ENCODE data around the gene NHP2.

DNA sequence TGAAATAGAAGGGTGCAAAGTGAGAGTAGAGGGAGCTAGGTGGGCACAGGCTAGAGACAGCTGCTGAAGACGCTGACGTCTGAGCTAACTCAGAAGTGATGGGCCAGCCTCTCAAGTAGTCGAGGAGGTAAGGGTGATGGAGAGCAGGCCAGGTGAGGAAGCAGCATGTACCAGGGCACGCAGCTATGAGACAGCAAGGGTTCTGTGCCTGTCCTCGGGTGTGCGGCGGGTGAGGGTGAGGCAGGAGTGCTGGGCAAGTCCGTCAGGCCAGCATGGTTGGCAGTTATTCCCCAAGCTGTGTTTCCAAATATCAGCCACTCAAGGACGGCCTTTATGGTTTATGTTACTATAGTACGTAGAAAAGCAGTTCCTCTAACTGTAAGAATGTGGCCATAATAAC is 16.7 kb downstream of the NHP2 start:
- TF ChIP-seq, protein P1, sequence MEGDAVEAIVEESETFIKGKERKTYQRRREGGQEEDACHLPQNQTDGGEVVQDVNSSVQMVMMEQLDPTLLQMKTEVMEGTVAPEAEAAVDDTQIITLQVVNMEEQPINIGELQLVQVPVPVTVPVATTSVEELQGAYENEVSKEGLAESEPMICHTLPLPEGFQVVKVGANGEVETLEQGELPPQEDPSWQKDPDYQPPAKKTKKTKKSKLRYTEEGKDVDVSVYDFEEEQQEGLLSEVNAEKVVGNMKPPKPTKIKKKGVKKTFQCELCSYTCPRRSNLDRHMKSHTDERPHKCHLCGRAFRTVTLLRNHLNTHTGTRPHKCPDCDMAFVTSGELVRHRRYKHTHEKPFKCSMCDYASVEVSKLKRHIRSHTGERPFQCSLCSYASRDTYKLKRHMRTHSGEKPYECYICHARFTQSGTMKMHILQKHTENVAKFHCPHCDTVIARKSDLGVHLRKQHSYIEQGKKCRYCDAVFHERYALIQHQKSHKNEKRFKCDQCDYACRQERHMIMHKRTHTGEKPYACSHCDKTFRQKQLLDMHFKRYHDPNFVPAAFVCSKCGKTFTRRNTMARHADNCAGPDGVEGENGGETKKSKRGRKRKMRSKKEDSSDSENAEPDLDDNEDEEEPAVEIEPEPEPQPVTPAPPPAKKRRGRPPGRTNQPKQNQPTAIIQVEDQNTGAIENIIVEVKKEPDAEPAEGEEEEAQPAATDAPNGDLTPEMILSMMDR (IDR thresholded peaks at IDR 0.05 in 4 of 5, conservative IDR thresholded peaks at IDR 0.05 in 1 of 5), result no peak
- no peak for TF ChIP-seq POLR2A (IDR thresholded peaks at IDR 0.05)
